Measurements from ENCODE around the gene ACACA.
A peak's percentile ranks its signal among the peaks of the same experiment; 100 is the strongest.
"Not testable (repeated sequence)": the region's sequence is repeated elsewhere in the genome, so short reads cannot be mapped to it uniquely, and the experiment has no call there.

Gene ACACA

DNA sequence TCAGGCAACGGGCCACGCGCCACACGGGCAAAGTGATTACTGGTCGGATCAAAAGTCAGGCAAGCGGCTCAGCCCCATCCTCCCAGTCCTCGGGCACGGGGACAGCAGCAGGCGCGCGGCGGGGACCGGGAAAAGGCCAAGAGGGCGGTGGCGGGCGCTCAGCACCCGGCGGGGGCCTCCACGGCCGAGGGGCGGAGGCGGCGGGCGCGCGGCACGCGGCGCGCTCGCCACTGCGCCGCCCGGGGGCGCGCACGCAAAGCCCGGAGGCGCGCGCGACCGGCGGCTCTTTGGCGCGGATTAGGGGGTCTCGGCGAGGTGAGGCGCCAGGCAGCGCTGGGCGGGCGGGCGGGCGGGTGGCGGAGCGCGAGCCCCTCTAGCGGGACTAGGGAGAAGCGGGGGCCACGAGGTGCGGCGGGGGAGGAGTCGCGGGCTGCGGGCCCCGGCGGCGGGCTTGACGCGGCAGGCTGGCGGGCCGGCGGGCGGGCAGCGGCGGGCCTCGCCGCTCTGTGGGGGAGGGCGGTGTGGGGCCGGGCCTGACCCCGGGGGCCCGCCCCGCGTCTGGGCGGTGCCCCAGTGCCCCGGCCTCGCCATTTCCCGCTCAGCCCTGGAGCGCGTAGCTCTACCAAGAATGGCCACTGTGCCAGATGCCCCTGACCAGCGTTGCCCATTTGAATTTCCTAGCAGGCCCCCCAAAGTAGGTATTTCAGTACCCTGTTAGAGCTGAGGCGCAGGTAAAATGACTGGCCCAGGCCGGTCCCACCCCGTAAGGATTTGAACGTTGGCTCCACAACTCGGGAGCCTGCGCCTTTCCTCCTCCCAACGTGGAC lies at the start of gene ACACA, which contains the start of gene TADA2A:
Gene ACACA, minus strand, starts transcription at position 202 of the 827 bp plus-strand sequence. CDS start 537 bp downstream, outside the sequence.
Gene TADA2A, plus strand, starts transcription at position 252 of the 827 bp plus-strand sequence. CDS start 4,480 bp downstream, outside the sequence.
- peak; percentile 50 to 53 for DNase-seq (ENCODE audit: low read depth in 2 of 2)

DNA sequence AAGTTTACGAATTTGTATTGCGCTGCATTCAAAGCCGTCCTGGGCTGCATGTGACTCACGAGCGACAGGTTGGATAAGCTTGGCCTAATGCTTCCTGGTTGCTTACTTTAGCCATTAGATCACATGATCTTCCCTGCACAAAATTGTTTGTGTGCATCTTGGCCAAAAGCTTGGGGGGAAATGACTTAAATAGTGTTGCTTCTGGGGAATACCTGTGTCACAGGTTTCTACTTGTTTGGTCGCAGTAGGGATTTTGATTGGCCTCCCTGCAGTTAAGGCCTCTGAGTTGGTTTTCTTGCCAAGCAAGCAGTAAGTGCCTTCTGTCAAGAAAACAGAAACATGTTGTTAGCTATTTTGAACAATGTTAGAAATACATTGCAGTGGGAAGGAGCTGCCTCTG lies 43.5 kb upstream of the ACACA start:
- no peak for DNase-seq (ENCODE audit: low read depth in 2 of 2)

DNA sequence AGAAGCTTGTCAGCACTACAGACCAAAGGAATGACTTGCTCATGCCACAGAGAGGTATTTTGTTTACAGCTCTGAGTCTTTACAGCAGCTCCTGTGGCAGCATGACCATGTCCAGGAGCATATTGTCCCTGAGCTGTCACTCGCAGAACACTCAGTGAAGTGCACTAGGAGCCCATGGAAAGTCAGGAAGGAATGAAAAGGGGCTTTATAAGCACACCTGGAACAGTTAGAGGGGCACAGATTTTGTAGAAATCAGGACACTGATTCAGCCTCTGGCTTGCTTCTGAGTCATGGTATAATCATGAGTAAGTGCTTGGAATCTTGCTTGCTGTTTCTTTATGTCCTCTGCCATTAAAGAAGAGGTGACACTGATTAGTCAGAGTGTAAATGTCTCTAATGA lies 41.0 kb upstream of the ACACA start:
- DNase-seq (ENCODE audit: low read depth in 2 of 2): no peak

DNA sequence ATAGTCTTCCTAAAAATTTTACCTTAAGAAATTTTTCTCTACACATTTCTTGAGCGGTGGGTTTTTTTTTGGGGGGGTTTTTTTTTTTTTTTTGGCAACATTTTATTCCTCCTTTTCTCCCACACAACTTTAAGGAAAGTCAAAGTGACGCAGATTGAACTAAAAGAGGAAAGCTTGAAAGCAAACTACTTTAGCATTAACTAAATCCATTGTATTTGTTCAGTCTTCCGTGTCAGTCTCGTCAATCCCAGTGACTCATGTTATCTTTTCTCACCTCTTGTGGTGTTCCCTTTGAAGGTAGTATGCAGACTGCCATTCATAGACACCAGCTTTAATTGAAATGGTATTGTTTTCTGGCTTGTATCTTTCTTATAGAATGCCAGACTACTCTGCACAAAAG lies 39.4 kb upstream of the ACACA start:
- no peak for DNase-seq (ENCODE audit: low read depth in 2 of 2)

DNA sequence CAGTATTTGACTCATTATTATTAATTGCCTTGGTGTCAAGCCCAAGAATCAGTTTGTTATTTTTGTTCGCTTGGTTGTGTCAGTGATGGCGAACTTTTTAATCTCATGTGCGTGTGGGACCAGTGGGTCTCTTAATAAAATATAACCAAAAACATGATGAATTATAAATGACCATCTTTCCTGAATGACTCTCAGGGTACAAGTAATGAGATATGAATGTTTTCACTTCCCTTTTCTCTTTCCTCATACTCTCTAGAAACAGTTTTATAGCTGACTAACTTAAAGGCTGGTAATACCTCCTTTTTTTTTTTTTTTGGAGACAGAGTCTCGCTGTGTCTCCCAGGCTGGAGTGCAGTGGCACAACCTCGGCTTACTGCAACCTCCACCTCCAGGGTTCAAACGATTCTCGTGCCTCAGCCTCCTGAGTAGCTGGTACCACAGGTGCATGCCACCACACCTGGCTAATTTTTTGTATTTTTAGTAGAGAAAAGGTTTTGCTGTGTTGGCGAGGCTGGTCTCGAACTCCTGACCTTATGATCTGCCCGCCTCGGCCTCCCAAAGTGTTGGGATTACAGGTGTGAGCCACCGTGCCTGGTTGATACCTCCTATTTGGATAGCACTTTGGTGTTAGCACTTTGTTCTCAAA lies 34.9 kb upstream of the ACACA start:
- not testable (repeated sequence) for DNase-seq (ENCODE audit: low read depth in 2 of 2)

DNA sequence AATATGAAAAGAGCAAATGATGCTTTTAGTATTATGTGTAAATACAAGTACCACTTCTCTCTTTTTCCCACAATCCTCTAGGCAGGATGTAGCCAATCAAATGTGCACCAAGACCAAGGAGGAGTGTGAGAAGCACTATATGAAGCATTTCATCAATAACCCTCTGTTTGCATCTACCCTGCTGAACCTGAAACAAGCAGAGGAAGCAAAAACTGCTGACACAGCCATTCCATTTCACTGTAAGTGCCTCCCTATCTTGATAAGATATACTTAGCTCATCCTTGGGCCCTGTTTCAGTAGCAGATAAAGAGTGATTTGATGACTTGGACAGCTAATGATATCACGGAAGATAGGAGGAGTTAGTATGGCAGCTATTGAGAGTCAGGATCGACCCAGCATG lies 33.8 kb upstream of the ACACA start:
- no peak for DNase-seq (ENCODE audit: low read depth in 2 of 2)

DNA sequence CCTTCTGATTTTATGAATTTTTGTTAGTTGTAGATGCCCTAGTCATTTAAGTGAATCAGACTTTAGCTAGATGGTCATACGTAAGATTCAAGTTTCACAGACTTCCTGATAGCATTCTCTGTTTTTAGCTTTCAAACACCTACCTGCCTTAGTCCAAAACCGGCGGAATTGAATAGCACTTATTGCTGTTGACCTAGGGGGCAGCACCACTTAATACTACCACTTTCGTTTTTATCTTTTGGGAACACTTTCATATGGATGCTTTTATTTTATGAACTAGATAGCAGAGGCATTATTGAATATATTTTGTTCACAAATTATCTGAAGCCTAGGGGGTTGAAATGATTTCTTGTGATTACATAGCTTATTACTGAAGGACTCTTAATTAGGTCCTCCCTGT lies 31.5 kb upstream of the ACACA start:
- no peak for DNase-seq (ENCODE audit: low read depth in 2 of 2)

DNA sequence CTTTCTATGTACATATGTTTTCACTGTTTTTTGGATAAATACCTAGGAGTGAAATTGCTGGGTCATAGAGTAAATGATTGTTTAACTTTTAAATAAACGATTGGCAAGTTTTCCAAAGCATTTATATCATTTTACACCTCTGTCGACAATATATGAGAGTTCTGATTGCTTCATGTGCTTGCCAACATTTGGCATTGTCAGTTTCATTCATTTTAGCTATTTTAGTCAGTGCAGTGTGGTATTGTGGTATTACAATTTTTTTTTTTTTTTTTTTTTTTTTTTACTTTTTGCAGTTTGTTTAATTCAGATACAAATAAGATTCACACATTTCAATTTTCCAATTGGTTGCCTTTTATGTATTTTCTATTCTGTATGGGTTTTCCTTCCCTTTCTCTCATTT lies 26.0 kb upstream of the ACACA start:
- DNase-seq (ENCODE audit: low read depth in 2 of 2): no peak

DNA sequence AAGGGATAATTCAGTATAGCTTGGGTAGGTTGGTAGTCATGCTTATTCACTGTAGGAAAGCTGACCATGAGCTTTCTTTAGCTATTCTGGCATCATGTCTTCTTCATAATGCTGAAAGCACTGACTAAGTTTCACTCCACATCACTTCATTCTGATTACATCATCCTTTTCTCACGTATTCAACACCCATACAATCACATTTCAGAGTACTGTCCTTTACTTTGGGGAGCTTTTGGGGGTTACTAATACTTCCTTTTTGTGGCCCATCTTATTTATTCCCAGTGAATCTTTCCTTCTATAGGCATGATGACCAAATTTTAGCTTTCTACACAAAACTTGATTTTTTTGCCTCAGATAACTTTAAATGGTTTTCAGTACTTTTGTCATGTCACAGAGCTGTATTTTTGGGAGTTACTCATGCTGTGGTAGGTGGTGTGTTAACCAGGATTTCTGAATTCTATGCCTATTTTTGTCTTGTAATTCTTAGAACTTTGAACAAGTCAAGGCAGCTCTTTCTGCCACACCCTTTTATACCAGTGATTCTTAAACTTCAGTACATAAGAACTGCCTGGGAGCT lies 23.5 kb upstream of the ACACA start:
- no peak for DNase-seq (ENCODE audit: low read depth in 2 of 2)

DNA sequence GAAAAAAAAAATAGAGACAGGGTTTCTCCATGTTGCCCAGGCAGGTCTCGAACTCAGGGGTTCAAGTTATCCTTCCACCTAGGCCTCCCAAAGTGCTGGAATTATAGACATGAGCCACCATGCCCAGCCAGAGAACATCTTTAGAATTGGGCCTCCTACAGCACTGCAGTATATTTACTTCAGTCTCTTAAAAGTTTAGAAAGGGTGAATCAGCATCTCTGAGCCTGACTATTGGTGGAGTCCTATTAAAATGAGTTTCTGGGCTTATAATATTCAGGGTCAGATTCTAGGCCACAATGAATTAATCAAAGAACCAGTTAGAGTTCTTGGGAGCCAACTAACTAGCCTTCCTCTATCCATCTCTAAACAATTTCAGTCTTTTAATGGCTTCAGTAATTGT lies 22.8 kb upstream of the ACACA start:
- DNase-seq (ENCODE audit: low read depth in 2 of 2): no peak

DNA sequence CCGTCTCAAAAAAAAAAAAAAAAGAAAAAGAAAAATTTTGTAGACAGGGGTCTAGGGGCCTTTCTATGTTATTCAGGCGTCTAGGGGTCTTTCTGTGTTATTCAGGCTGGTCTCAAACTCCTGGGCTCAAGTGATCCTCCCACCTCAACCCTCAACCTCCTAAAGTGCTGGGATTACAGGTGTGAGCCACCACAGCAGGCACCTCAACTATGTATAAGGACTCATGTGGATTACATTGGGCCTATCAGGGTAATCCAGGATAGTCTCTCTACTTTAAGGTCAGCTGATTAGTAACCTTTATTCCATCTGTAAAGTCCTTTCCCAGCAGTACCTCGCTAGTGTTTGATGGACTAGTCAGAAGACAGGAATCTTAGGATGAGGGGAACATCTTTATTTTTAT lies 22.4 kb upstream of the ACACA start:
- no peak for DNase-seq (ENCODE audit: low read depth in 2 of 2)

DNA sequence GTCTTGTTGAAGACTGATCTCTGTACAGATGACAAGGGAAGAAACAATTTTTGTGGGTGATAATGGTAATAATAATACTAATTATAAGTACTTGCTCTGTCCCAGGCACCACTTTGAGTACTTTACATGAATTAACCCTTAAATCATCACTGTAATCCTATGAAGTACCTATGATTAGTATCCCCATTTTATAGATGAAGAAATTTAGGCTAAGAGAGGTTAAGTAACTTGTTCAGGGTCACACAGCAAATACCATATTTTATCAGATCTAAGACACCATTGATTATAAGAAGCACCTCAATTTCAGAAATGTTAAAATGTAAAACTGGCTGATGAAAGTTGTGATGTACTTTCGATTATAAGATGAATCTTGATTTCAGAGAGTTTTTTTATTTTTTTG lies 18.6 kb upstream of the ACACA start:
- no peak for DNase-seq (ENCODE audit: low read depth in 2 of 2)

DNA sequence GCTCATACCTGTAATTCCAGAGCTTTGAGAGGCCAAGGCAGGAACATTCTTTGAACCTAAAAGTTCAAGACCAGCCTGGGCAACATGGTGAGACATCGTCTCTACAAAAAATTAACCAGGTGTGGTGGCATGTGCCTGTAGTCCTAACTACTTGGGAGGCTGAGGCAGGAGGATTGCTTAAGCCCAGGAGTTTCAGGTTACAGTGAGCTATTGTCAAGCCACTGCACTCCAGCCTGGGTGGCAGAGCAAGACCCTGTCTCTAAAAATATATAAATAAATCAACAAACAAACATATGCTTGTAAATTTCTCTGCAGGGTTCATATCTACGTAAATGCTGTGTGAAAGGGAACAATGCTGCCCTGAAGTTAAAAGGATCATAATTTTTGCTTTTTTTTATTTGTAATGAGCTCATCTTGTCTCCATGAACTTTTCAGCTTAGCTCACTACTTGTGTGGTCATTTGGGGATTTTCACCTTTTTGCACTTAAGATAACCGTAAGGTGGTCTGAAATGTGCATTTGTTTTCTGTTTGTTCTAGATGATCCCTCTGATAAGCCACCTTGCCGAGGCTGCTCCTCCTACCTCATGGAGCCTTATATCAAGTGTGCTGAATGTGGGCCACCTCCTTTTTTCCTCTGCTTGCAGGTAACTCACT lies 16.5 kb upstream of the ACACA start:
- no peak for DNase-seq (ENCODE audit: low read depth in 2 of 2)

DNA sequence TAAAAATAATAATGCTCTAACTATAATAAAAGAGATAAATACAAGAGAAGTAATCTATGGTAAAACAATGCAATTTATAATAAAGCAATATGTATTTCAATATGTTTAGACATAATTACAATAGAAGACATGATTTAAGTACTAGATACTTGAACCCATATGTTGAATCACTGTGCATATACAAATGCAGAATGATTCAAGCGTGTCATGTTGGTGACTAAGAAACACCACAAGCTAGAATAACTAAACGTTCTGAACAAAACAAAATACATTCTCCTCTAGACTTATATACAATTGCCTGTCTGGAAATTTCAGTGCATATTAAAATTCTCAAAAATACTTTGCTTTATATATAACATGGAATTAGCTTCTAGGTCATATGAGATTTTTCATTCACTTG lies 11.2 kb upstream of the ACACA start:
- DNase-seq (ENCODE audit: low read depth in 2 of 2): no peak

DNA sequence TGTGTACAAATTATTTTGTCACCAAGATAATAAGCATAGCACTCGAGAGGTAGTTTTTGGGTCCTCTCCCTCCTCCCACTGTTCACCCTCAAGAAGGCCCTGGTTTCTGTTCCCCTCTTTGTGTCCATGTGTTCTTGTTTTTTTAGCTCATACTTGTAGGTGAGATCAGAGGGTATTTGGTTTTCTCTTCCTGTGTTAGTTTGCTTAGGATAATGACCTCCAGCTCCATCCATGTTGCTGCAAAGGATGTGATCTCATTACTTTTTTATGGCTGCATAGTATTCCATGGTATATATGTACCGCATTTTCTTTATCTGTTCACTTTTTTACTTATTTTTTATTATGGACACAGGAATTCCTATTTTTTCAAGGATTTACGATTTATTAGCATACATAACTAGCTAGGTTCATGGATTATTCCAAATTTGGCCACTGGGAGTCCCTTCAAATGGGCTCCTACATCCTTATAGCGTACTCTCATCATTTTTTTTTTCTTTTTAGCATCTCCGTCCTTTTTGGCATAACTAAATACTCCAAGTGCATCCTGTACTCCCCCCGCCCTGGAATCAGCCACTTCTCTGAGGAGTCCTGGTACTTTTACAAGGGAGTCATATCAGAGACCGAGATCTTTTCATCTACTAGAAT lies 7.4 kb upstream of the ACACA start:
- no peak for DNase-seq (ENCODE audit: low read depth in 2 of 2)

DNA sequence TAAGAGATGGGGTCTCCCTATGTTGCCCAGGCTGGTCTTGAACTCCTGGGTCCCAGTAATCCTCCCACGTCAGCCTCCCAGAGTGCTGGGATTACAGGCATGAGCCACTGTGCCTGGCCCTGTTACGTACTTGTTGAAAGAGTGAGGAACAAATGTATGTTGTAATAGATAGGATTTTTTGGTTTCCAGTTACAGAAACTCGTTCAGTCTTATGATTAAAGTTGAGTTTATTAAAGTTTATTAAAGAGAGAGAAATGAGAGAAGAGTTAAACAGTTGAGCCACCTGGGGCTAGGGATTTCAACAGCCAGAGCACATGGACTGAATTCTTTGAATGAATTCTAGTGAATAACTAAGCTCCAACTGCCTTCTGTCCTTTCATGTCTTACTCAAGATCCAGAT lies 3.7 kb upstream of the ACACA start:
- no peak for DNase-seq (ENCODE audit: low read depth in 2 of 2)

DNA sequence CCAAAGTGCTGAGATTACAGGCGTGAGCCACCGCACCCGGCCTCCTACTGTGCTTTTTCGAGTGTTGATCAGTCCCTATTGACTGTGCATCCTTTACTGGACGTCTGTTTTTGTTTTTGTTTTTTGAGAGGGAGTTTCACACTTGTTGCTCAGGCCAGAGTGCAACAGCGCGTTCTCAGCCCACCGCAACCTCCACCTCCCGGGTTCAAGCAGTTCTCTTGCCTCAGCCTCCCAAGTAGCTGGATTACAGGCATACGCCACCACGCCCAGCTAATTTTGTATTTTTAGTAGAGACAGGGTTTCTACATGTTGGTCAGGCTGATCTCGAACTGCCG lies 1.5 kb upstream of the ACACA start:
- not testable (repeated sequence) for DNase-seq (ENCODE audit: low read depth in 2 of 2)

DNA sequence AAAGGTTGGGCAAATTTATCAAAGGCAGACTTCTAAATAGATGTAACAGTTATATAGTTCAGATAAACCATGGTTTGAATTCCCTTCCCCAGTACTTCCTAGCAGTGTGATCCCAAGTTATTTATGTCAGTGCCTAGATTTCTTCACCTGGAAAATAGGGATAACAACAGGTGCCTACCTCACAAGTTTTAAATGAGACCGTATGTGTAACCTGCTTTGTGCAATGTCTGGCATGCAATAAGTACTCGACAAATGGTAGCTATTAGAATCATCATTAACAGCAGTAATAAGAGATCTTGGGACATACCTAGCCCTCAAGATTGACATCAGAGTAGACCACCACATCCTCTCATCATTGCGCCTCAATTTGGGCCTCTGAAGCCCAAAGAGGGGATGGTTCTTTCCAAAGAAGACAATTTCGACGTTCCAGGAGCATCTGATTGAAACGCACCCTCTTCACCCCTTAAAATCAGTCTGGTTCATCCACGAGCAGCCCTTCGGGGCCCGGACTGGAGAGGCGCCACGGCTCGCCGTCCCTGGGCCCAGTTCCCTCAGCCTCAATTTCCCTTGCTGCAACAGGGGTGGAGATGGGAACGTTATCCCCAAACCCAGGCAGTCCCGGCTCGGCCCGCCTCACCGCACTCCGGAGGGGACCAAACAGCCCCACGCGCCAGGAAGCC lies 541 bp downstream of the ACACA start:
- no peak for DNase-seq (ENCODE audit: low read depth in 2 of 2)

DNA sequence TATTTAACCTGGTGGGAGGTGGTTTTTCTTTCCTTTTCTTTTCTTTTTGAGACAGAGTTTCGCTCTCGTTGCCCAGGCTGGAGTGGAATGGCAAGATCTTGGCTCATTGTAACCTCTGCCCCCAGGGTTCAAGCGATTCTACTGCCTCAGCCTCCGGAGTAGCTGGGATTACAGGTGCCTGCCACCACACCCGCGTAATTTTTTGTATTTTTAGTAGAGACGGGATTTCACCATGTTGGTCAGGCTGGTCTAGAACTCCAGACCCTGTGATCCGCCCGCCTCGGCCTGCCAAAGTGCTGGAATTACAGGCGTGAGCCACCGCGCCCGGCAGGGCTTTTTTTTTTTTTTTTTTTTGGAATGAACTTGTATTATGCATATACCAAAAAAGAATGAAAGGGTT lies 1.1 kb downstream of the ACACA start:
- not testable (repeated sequence) for DNase-seq (ENCODE audit: low read depth in 2 of 2)

DNA sequence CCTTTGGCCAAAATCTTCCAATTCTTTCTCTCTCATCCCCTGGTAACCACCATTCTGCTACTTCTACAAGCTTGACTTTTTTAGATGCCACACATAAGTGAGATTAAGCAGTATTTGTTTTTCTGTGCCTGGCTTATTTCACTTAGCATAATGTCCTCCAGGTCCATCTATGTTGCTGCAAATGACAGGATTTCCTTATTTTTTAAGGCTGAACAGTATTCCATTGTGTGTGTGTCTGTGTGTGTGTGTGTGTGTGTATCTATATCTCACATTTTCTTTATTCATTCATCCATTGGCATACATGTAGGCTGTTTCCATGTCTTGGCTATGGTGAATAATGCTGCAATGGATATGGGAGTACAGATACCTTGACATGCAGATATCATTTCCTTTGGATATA lies 6.1 kb downstream of the ACACA start:
- no peak for DNase-seq (ENCODE audit: low read depth in 2 of 2)

DNA sequence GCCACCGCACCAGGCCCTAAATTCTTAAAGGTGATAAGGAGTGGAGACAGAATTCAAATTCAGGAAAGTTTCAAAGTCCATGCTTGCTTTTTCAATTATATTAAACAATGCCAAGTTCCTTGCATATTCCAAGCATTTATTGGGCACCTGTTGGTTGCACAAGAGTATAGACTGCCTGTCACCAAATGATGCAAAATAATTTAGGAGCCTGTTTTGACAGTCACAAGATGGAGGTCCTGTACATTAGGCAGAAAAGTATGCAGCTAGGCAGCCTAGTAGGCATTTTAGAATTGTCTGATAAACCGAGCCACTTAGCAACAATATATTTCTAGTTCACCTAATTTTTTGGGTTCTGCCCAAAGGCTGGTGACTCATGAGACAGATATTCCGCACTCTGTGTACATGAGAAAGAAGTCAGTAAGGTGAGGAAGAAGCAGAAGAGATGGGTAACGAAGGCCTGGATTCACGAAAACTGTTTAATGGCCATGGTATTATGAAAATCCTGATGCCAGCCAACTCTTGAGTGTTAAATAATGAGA lies 7.3 kb downstream of the ACACA start:
- DNase-seq (ENCODE audit: low read depth in 2 of 2): no peak
